GM11168 (cell line): ENCODE measurements around the gene ERBB4.
"Not testable (repeated sequence)": the region's sequence is repeated elsewhere in the genome, so short reads cannot be mapped to it uniquely, and the experiment has no call there.

Experiments
- in situ Hi-C: fragments of 300-500 bp; cut with MboI; formaldehyde crosslinking; loops from one replicate; pipeline ENCODE4 v1.12.0; 2022; ENCODE audit warnings: low sequenced_read_pairs; ENCODE audit not compliant: unreplicated experiment

The ERBB4 gene

GRCh38 chr2:212109792-212110680 is 428.6 kb downstream of the ERBB4 start:
- in situ Hi-C loops, result no loop called here

- in situ Hi-C loops, result no loop called here
Observed at GRCh38 chr2:212109217-212109616, 429.4 kb downstream of the ERBB4 start.

- in situ Hi-C loops, result no loop called here
Observed at GRCh38 chr2:212107989-212108388, 430.6 kb downstream of the ERBB4 start.

GRCh38 chr2:212107014-212107413 is 431.6 kb downstream of the ERBB4 start:
- in situ Hi-C loops, result no loop called here

GRCh38 chr2:212106536-212106935 is 432.1 kb downstream of the ERBB4 start:
- in situ Hi-C loops, result not testable (repeated sequence)

GRCh38 chr2:212099658-212100057 is 438.9 kb downstream of the ERBB4 start:
- in situ Hi-C loops, result no loop called here

GRCh38 chr2:212098966-212099365 is 439.6 kb downstream of the ERBB4 start:
- in situ Hi-C loops, result no loop called here

GRCh38 chr2:212097001-212097400 is 441.6 kb downstream of the ERBB4 start:
- in situ Hi-C loops, result no loop called here

- in situ Hi-C loops, result no loop called here
Observed at GRCh38 chr2:212089873-212090272, 448.7 kb downstream of the ERBB4 start.

GRCh38 chr2:212088353-212088752 is 450.2 kb downstream of the ERBB4 start:
- in situ Hi-C loops, result no loop called here

- in situ Hi-C loops, result no loop called here
Observed at GRCh38 chr2:212083492-212083891, 455.1 kb downstream of the ERBB4 start.

GRCh38 chr2:212078103-212078502 is 460.5 kb downstream of the ERBB4 start:
- in situ Hi-C loops, result no loop called here

GRCh38 chr2:212076456-212076855 is 462.1 kb downstream of the ERBB4 start:
- in situ Hi-C loops, result no loop called here

- in situ Hi-C loops, result no loop called here
Observed at GRCh38 chr2:212073360-212073759, 465.2 kb downstream of the ERBB4 start.

- in situ Hi-C loops, result no loop called here
Observed at GRCh38 chr2:212066546-212066945, 472.1 kb downstream of the ERBB4 start.

GRCh38 chr2:212064318-212064717 is 474.3 kb downstream of the ERBB4 start:
- in situ Hi-C loops, result no loop called here

GRCh38 chr2:212052412-212053159 is 486.0 kb downstream of the ERBB4 start:
- in situ Hi-C loops, result no loop called here

GRCh38 chr2:212050871-212051270 is 487.7 kb downstream of the ERBB4 start:
- in situ Hi-C loops, result no loop called here

- in situ Hi-C loops, result no loop called here
Observed at GRCh38 chr2:212042562-212042961, 496.0 kb downstream of the ERBB4 start.

GRCh38 chr2:212037062-212037461 is 501.5 kb downstream of the ERBB4 start:
- in situ Hi-C loops, result no loop called here

- in situ Hi-C loops, result no loop called here
Observed at GRCh38 chr2:212034841-212035585, 503.6 kb downstream of the ERBB4 start.
